Measurements from ENCODE around the gene EHBP1L1. TPM values are rescaled to one million over a fixed set of nuclear protein-coding genes. Genes with fewer than 3 reads are reported as not detected.

The EHBP1L1 gene
- total RNA-seq, 4 donors from 2014 or later = 186 to 472 (median 293) TPM

GRCh38 chr11:65569164-65569972 lies 6.5 kb upstream of the EHBP1L1 start:
- H3K4me1 ChIP-seq = peaks cover 50 to 71% (median 58%) of the 10 kb centered on the region in 4 donors

GRCh38 chr11:65569973-65570918 lies 5.6 kb upstream of the EHBP1L1 start, which contains the start of gene ZNRD2:
ZNRD2 (plus strand) TSS chr11:65570477; CDS start chr11:65570492, 15 bp downstream.
- Histone ChIP-seq H3K27me3 (no peaks in the 10 kb centered on the region), H3K4me3 (peak within 1 kb of the TSS; percentile 78 to 98 (median 88)), H3K9me3 (no peaks in the 10 kb centered on the region), H3K36me3 (peaks cover 0 to 2% (median 0%) of the 10 kb centered on the region in 4 donors), H3K4me1 (peaks cover 57 to 80% (median 65%) of the 10 kb centered on the region in 4 donors), H3K27ac (replicated peaks in 1 of 4) (peak within 1 kb of the TSS; percentile 95 to 99 (median 96))
- DNase-seq (ENCODE audit: extremely low spot score) = peak; percentile 100
- intact Hi-C loops (cut with DNase I) = loop anchor here (2.0 kb wide), 1 partner anchor 29 kb away; no protein-coding TSS in a partner anchor
- peak; percentile 40 to 44 (median 40) for TF ChIP-seq CTCF (IDR thresholded peaks at IDR 0.05)
- TF ChIP-seq POLR2A (IDR thresholded peaks at IDR 0.05; ENCODE audit: low read depth) = peak; percentile 50
- peak; percentile 75 for TF ChIP-seq EP300 (IDR thresholded peaks at IDR 0.05)
- peak in 1 of 2 donors; percentile 99 for TF ChIP-seq POLR2AphosphoS5 (IDR thresholded peaks at IDR 0.05)
- 3% methylated on average over 5 of the region's 89 CpGs for WGBS

More at GRCh38 chr11:65569164-65569972, 6.5 kb upstream of the EHBP1L1 start:
- DNase-seq (ENCODE audit: extremely low spot score) = no peak
- H3K36me3 ChIP-seq = peaks cover 0 to 2% (median 0%) of the 10 kb centered on the region in 4 donors
- no peaks in the 10 kb centered on the region for H3K27me3 ChIP-seq
- intact Hi-C loops (cut with DNase I) = no loop called here
- 9% methylated on average over 21 of the region's 28 CpGs for WGBS
- TF ChIP-seq POLR2A (IDR thresholded peaks at IDR 0.05; ENCODE audit: low read depth) (no peak), POLR2AphosphoS5 (IDR thresholded peaks at IDR 0.05) (no peak), CTCF (IDR thresholded peaks at IDR 0.05) (no peak), EP300 (IDR thresholded peaks at IDR 0.05) (no peak)
- no peaks in the 10 kb centered on the region for H3K9me3 ChIP-seq
- H3K27ac ChIP-seq (replicated peaks in 1 of 4) = peak overlapping the region; percentile 95 to 99 (median 96)
- peak overlapping the region; percentile 78 to 98 (median 88) for H3K4me3 ChIP-seq

- Histone ChIP-seq H3K27ac (replicated peaks in 1 of 4) (peak overlapping the region; percentile 95 to 99 (median 96)), H3K9me3 (no peaks in the 10 kb centered on the region)
- DNase-seq (ENCODE audit: extremely low spot score) = no peak
Measured at GRCh38 chr11:65571420-65571819, 4.4 kb upstream of the EHBP1L1 start.

More at GRCh38 chr11:65571420-65571819, 4.4 kb upstream of the EHBP1L1 start:
- intact Hi-C loops (cut with DNase I) = loop anchor here (2.0 kb wide), 1 partner anchor 31 kb away; no protein-coding TSS in a partner anchor
- WGBS = 54% methylated on average over 8 of the region's 9 CpGs
- peak overlapping the region; percentile 78 to 98 (median 88) for H3K4me3 ChIP-seq
- TF ChIP-seq POLR2A (IDR thresholded peaks at IDR 0.05; ENCODE audit: low read depth) = no peak
- no peak for TF ChIP-seq EP300 (IDR thresholded peaks at IDR 0.05)
- no peak for TF ChIP-seq CTCF (IDR thresholded peaks at IDR 0.05)
- no peak for TF ChIP-seq POLR2AphosphoS5 (IDR thresholded peaks at IDR 0.05)
- H3K4me1 ChIP-seq = peaks cover 57 to 85% (median 71%) of the 10 kb centered on the region in 4 donors
- peaks cover 0 to 2% (median 0%) of the 10 kb centered on the region in 4 donors for H3K36me3 ChIP-seq
- H3K27me3 ChIP-seq = no peaks in the 10 kb centered on the region
